ENCODE results near the gene MAP1A. TPM values are rescaled to one million over a fixed set of nuclear protein-coding genes. Genes with fewer than 3 reads are reported as not detected.
"Not testable (repeated sequence)": the region's sequence is repeated elsewhere in the genome, so short reads cannot be mapped to it uniquely, and the experiment has no call there.

MAP1A gene
- total and polyA plus RNA-seq, 3 experiments from 2014 or later, result 0.09 to 0.92 (median 0.75) TPM

- no peak for DNase-seq
- H3K4me1 ChIP-seq (ENCODE audit: insufficient read depth, low read length), result no peaks in the 10 kb centered on the region
- Mint-ChIP-seq H3K4me3 (no peak overlapping the region), H3K27ac (no peak overlapping the region), H3K4me1 (no peaks in the 10 kb centered on the region), H3K27me3 (no peaks in the 10 kb centered on the region), H3K9me3 (no peaks in the 10 kb centered on the region), H3K36me3 (peaks cover 0 to 37% (median 7%) of the 10 kb centered on the region in 3 donors)
- H3K36me3 ChIP-seq (ENCODE audit: insufficient read depth, low read length), result no peaks in the 10 kb centered on the region
- H3K27me3 ChIP-seq (ENCODE audit: insufficient read depth, low read length, poor library complexity, severe bottlenecking), result no peaks in the 10 kb centered on the region
- no peak overlapping the region for H3K27ac ChIP-seq (ENCODE audit: low read depth, low read length)
- ChIA-PET CTCF (no interaction called here), POLR2A (no interaction called here)
- no peak overlapping the region for H3K4me3 ChIP-seq (ENCODE audit: low read length)
- H3K9me3 ChIP-seq (ENCODE audit: low read length), result no peaks in the 10 kb centered on the region
These were observed 35.6 kb downstream of the MAP1A start for GRCh38 chr15:43552986-43553385.

DNA sequence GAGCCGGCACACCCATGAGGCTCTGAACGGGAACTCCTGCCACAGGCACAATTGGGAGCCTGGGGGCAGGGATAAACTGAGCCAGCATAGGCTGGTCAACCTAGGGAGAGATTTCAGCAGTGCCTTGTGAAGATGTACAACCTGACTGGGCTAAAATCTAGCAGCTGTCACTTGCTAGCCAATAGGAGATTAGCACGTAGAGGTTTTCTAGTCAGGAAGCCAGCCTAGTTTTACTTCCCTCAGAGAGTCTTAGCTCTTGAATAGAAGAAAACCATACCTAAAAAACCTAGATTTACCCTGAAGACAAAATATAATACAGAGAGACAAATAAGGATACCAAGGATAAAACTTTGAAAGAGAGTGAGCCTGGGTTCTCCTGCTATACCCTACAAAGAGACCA lies 45.3 kb downstream of the MAP1A start:
- H3K4me1 Mint-ChIP-seq; H3K9me3 ChIP-seq (ENCODE audit: low read length); H3K27ac Mint-ChIP-seq; H3K9me3 Mint-ChIP-seq; DNase-seq; H3K36me3 ChIP-seq (ENCODE audit: insufficient read depth, low read length); H3K27ac ChIP-seq (ENCODE audit: low read depth, low read length); H3K27me3 Mint-ChIP-seq; POLR2A ChIA-PET; CTCF ChIA-PET; H3K4me3 ChIP-seq (ENCODE audit: low read length); H3K27me3 ChIP-seq (ENCODE audit: insufficient read depth, low read length, poor library complexity, severe bottlenecking); H3K4me3 Mint-ChIP-seq; H3K4me1 ChIP-seq (ENCODE audit: insufficient read depth, low read length): not testable (repeated sequence)
- peaks cover 3 to 11% (median 3%) of the 10 kb centered on the region in 3 donors for H3K36me3 Mint-ChIP-seq

GRCh38 chr15:43563793-43564192 lies 46.4 kb downstream of the MAP1A start:
- POLR2A ChIA-PET; H3K36me3 ChIP-seq (ENCODE audit: insufficient read depth, low read length): not testable (repeated sequence)

GRCh38 chr15:43566615-43567014 lies 49.2 kb downstream of the MAP1A start:
- H3K27me3 Mint-ChIP-seq; H3K4me3 ChIP-seq (ENCODE audit: low read length); CTCF ChIA-PET; DNase-seq; H3K4me3 Mint-ChIP-seq; H3K27ac Mint-ChIP-seq; H3K36me3 Mint-ChIP-seq; H3K4me1 Mint-ChIP-seq; POLR2A ChIA-PET; H3K4me1 ChIP-seq (ENCODE audit: insufficient read depth, low read length); H3K27ac ChIP-seq (ENCODE audit: low read depth, low read length); H3K27me3 ChIP-seq (ENCODE audit: insufficient read depth, low read length, poor library complexity, severe bottlenecking); H3K9me3 ChIP-seq (ENCODE audit: low read length); H3K9me3 Mint-ChIP-seq; H3K36me3 ChIP-seq (ENCODE audit: insufficient read depth, low read length): not testable (repeated sequence)

More at GRCh38 chr15:43563793-43564192, 46.4 kb downstream of the MAP1A start:
- H3K27me3 ChIP-seq (ENCODE audit: insufficient read depth, low read length, poor library complexity, severe bottlenecking); CTCF ChIA-PET; H3K27ac ChIP-seq (ENCODE audit: low read depth, low read length); H3K9me3 Mint-ChIP-seq; DNase-seq; H3K36me3 Mint-ChIP-seq; H3K4me1 ChIP-seq (ENCODE audit: insufficient read depth, low read length); H3K4me3 Mint-ChIP-seq; H3K4me1 Mint-ChIP-seq; H3K27ac Mint-ChIP-seq; H3K27me3 Mint-ChIP-seq; H3K4me3 ChIP-seq (ENCODE audit: low read length); H3K9me3 ChIP-seq (ENCODE audit: low read length): not testable (repeated sequence)

DNA sequence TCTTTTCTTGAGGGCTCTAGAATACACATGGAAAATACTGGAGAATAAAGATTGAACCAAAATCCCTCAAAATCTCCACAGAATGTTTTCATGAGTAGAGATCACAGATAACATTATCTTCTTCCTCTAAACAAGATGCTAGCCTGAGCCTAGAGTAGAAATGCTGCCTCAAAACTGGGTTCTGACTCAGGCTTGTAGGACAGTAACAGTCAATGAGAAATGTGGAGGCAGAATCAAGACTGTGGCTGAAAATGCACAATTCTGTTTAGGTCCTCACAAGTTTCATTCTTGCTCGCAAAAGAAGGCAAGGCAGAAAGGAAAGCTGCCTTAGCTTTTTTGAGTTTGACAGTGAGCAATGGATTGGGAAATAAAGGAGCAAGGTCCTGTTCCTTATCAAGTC lies 57.2 kb downstream of the MAP1A start:
- H3K27me3 ChIP-seq (ENCODE audit: insufficient read depth, low read length, poor library complexity, severe bottlenecking); H3K4me3 ChIP-seq (ENCODE audit: low read length); H3K27ac Mint-ChIP-seq; POLR2A ChIA-PET; H3K36me3 ChIP-seq (ENCODE audit: insufficient read depth, low read length); H3K4me3 Mint-ChIP-seq; DNase-seq; CTCF ChIA-PET; H3K9me3 Mint-ChIP-seq; H3K27ac ChIP-seq (ENCODE audit: low read depth, low read length); H3K4me1 Mint-ChIP-seq; H3K4me1 ChIP-seq (ENCODE audit: insufficient read depth, low read length); H3K36me3 Mint-ChIP-seq; H3K27me3 Mint-ChIP-seq; H3K9me3 ChIP-seq (ENCODE audit: low read length): not testable (repeated sequence)

Other genes with a start within 250 kb of the MAP1A start
- gene TGM7, start 215.4 kb upstream of the MAP1A start, total RNA-seq, result not detected
- gene TGM7, start 215.4 kb upstream of the MAP1A start, polyA plus RNA-seq, result not detected
- gene LCMT2, start 187.0 kb upstream of the MAP1A start, total RNA-seq, result 10 to 100 TPM; 14.9 to 16.5 TPM
- 4.4 TPM for gene LCMT2, start 187.0 kb upstream of the MAP1A start, polyA plus RNA-seq
- gene ZSCAN29, start 146.6 kb upstream of the MAP1A start, total RNA-seq, result 10 to 100 TPM; 25.3 to 26.6 TPM
- 7.5 TPM for gene ZSCAN29, start 146.6 kb upstream of the MAP1A start, polyA plus RNA-seq
- 10 to 100 TPM; 39.1 to 44.0 TPM for gene TUBGCP4, start 146.5 kb upstream of the MAP1A start, total RNA-seq
- 11.3 TPM for gene TUBGCP4, start 146.5 kb upstream of the MAP1A start, polyA plus RNA-seq
- gene TP53BP1, start 24.5 kb upstream of the MAP1A start, total RNA-seq, result 10 to 100 TPM; 28.7 to 29.1 TPM
- 8.2 TPM for gene TP53BP1, start 24.5 kb upstream of the MAP1A start, polyA plus RNA-seq
- gene PPIP5K1, start 72.6 kb downstream of the MAP1A start, total RNA-seq, result 10 to 100 TPM; 26.9 to 35.6 TPM
- gene PPIP5K1, start 72.6 kb downstream of the MAP1A start, polyA plus RNA-seq, result 7.1 TPM
- not detected for gene CKMT1B, start 76.4 kb downstream of the MAP1A start, total RNA-seq
- gene CKMT1B, start 76.4 kb downstream of the MAP1A start, polyA plus RNA-seq, result not detected
- gene STRC, start 101.2 kb downstream of the MAP1A start, total RNA-seq, result under 1 TPM; 0.27 to 0.63 TPM
- gene STRC, start 101.2 kb downstream of the MAP1A start, polyA plus RNA-seq, result not detected
- gene CATSPER2, start 131.2 kb downstream of the MAP1A start, total RNA-seq, result 1 to 10 TPM in 1 of 2 experiments, under 1 TPM in 1; 0.77 to 1.1 TPM
- 3.1 TPM for gene CATSPER2, start 131.2 kb downstream of the MAP1A start, polyA plus RNA-seq
- not detected for gene CKMT1A, start 176.3 kb downstream of the MAP1A start, total RNA-seq
- not detected for gene CKMT1A, start 176.3 kb downstream of the MAP1A start, polyA plus RNA-seq
- 100 to 1,000 TPM; 336 to 338 TPM for gene PDIA3, start 228.8 kb downstream of the MAP1A start, total RNA-seq
- 383 TPM for gene PDIA3, start 228.8 kb downstream of the MAP1A start, polyA plus RNA-seq

Data from CD8-positive, alpha-beta memory T cell (primary cell).